ENCODE data around the gene WDR27.
"Not testable (repeated sequence)": the region's sequence is repeated elsewhere in the genome, so short reads cannot be mapped to it uniquely, and the experiment has no call there.

WDR27 gene

GRCh38 chr6:169518451-169518850 lies 183.4 kb downstream of the WDR27 start:
- peaks cover 22% of the 10 kb centered on the region; the same call in 1 of the 2 replicates for H3K9me3 ChIP-seq (ENCODE audit: insufficient read depth, low read depth, low read length)
- H3F3A ChIP-seq (ENCODE audit: low read depth), result no peaks in the 10 kb centered on the region
- H3K4me2 ChIP-seq (ENCODE audit: low read depth, low read length, poor library complexity, severe bottlenecking), result no peak overlapping the region
- H2AFZ ChIP-seq (ENCODE audit: low read length), result no peak overlapping the region
- H3K79me2 ChIP-seq (ENCODE audit: insufficient read depth, low read length), result no peaks in the 10 kb centered on the region
- H3K36me3 ChIP-seq (ENCODE audit: insufficient read depth, low read length), result no peaks in the 10 kb centered on the region
- no peaks in the 10 kb centered on the region for H3K4me1 ChIP-seq (ENCODE audit: insufficient read depth, low read length, poor library complexity, severe bottlenecking)
- no peak overlapping the region for H3K4me3 ChIP-seq (ENCODE audit: low read length, poor library complexity, severe bottlenecking)
- TF ChIP-seq EZH2phosphoT487 (IDR thresholded peaks at IDR 0.05; ENCODE audit: borderline replicate concordance) (no peak), CTCF (conservative IDR thresholded peaks at IDR 0.05; ENCODE audit: low read length) (no peak)
- H3K9ac ChIP-seq (ENCODE audit: low read depth, low read length, poor library complexity, severe bottlenecking), result no peak overlapping the region
- H3K27me3 ChIP-seq (ENCODE audit: insufficient read depth, low read length, poor library complexity, severe bottlenecking), result no peaks in the 10 kb centered on the region
- H3K9me2 ChIP-seq (replicated peaks; ENCODE audit: low read depth, low read length), result no peaks in the 10 kb centered on the region
- H4K20me1 ChIP-seq (ENCODE audit: insufficient read depth, low read length, poor library complexity, severe bottlenecking), result no peaks in the 10 kb centered on the region

GRCh38 chr6:169513478-169514193 lies 188.2 kb downstream of the WDR27 start:
- Histone ChIP-seq H3K9me2 (replicated peaks; ENCODE audit: low read depth, low read length) (no peaks in the 10 kb centered on the region), H3K27me3 (ENCODE audit: insufficient read depth, low read length, poor library complexity, severe bottlenecking) (no peaks in the 10 kb centered on the region), H3F3A (ENCODE audit: low read depth) (no peaks in the 10 kb centered on the region), H3K36me3 (ENCODE audit: insufficient read depth, low read length) (no peaks in the 10 kb centered on the region), H4K20me1 (ENCODE audit: insufficient read depth, low read length, poor library complexity, severe bottlenecking) (no peaks in the 10 kb centered on the region), H3K4me3 (ENCODE audit: low read length, poor library complexity, severe bottlenecking) (no peak overlapping the region), H3K9ac (ENCODE audit: low read depth, low read length, poor library complexity, severe bottlenecking) (no peak overlapping the region), H3K4me2 (ENCODE audit: low read depth, low read length, poor library complexity, severe bottlenecking) (no peak overlapping the region), H3K79me2 (ENCODE audit: insufficient read depth, low read length) (no peaks in the 10 kb centered on the region), H3K9me3 (ENCODE audit: insufficient read depth, low read depth, low read length) (0 out of 2 replicates have a peak, but pooled peaks cover 9% of the 10 kb centered on the region), H3K4me1 (ENCODE audit: insufficient read depth, low read length, poor library complexity, severe bottlenecking) (no peaks in the 10 kb centered on the region), H2AFZ (ENCODE audit: low read length) (no peak overlapping the region)
- TF ChIP-seq EZH2phosphoT487 (IDR thresholded peaks at IDR 0.05; ENCODE audit: borderline replicate concordance) (no peak), CTCF (conservative IDR thresholded peaks at IDR 0.05; ENCODE audit: low read length) (no peak)

- H2AFZ ChIP-seq (ENCODE audit: low read length); H3F3A ChIP-seq (ENCODE audit: low read depth); H3K27me3 ChIP-seq (ENCODE audit: insufficient read depth, low read length, poor library complexity, severe bottlenecking); H3K9me2 ChIP-seq (replicated peaks; ENCODE audit: low read depth, low read length); H3K4me2 ChIP-seq (ENCODE audit: low read depth, low read length, poor library complexity, severe bottlenecking); H3K9me3 ChIP-seq (ENCODE audit: insufficient read depth, low read depth, low read length); H3K9ac ChIP-seq (ENCODE audit: low read depth, low read length, poor library complexity, severe bottlenecking); H3K4me1 ChIP-seq (ENCODE audit: insufficient read depth, low read length, poor library complexity, severe bottlenecking); H3K36me3 ChIP-seq (ENCODE audit: insufficient read depth, low read length); H3K79me2 ChIP-seq (ENCODE audit: insufficient read depth, low read length); H3K4me3 ChIP-seq (ENCODE audit: low read length, poor library complexity, severe bottlenecking); H4K20me1 ChIP-seq (ENCODE audit: insufficient read depth, low read length, poor library complexity, severe bottlenecking): not testable (repeated sequence)
These were observed 190.0 kb downstream of the WDR27 start for GRCh38 chr6:169511785-169512184.

- H2AFZ ChIP-seq (ENCODE audit: low read length), result no peak overlapping the region
- H3K4me1 ChIP-seq (ENCODE audit: insufficient read depth, low read length, poor library complexity, severe bottlenecking), result no peaks in the 10 kb centered on the region
- H3K4me3 ChIP-seq (ENCODE audit: low read length, poor library complexity, severe bottlenecking), result no peak overlapping the region
- no peaks in the 10 kb centered on the region for H4K20me1 ChIP-seq (ENCODE audit: insufficient read depth, low read length, poor library complexity, severe bottlenecking)
- no peaks in the 10 kb centered on the region for H3K79me2 ChIP-seq (ENCODE audit: insufficient read depth, low read length)
- H3F3A ChIP-seq (ENCODE audit: low read depth), result no peaks in the 10 kb centered on the region
- no peak overlapping the region for H3K9ac ChIP-seq (ENCODE audit: low read depth, low read length, poor library complexity, severe bottlenecking)
- H3K9me3 ChIP-seq (ENCODE audit: insufficient read depth, low read depth, low read length), result no peaks in the 10 kb centered on the region
- H3K36me3 ChIP-seq (ENCODE audit: insufficient read depth, low read length), result no peaks in the 10 kb centered on the region
- TF ChIP-seq EZH2phosphoT487 (IDR thresholded peaks at IDR 0.05; ENCODE audit: borderline replicate concordance) (no peak), CTCF (conservative IDR thresholded peaks at IDR 0.05; ENCODE audit: low read length) (no peak)
- H3K27me3 ChIP-seq (ENCODE audit: insufficient read depth, low read length, poor library complexity, severe bottlenecking), result no peaks in the 10 kb centered on the region
- no peaks in the 10 kb centered on the region for H3K9me2 ChIP-seq (replicated peaks; ENCODE audit: low read depth, low read length)
- no peak overlapping the region for H3K4me2 ChIP-seq (ENCODE audit: low read depth, low read length, poor library complexity, severe bottlenecking)
These were observed 191.0 kb downstream of the WDR27 start for GRCh38 chr6:169510871-169511270.

All from Loucy (cell line).